ENCODE measurements around the gene HELQ. TPM values are rescaled to one million over a fixed set of nuclear protein-coding genes. Genes with fewer than 3 reads are reported as not detected.
A peak's percentile ranks its signal among the peaks of the same experiment; 100 is the strongest.

The HELQ gene
- total RNA-seq, 3 donors from 2014 or later (not counting 1 experiment from before 2014, with no cell fraction given) = 19.8 to 33.6 (median 29.9) TPM

DNA sequence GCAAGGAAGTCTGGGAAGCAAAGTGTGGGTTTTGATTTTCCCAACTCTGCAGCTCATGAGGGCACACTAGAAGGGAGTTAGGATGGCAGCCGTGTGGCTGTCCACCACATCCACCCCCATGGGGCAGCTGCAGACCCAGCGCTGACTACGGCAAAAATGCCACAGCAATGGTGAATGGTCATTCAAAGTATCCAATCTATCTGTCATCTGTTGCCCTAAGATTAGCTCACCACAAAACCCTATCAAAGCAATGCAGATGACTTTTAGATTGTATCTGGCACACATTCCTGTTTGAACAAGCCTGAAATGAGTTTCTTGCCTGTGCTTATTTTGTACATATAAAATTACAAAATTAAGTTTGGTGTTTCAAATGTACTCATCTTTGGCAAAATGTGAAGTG lies 91.3 kb downstream of the HELQ start:
- ATAC-seq (peak in 1 of 3 donors; percentile 84), DNase-seq (no peak)
- H3K4me3 Mint-ChIP-seq = no peak overlapping the region
- Histone ChIP-seq H3K36me3 (ENCODE audit: control insufficient read depth, insufficient read depth, low read length) (no peaks in the 10 kb centered on the region), H3K4me3 (ENCODE audit: low read length) (no peak overlapping the region), H3K27me3 (ENCODE audit: control insufficient read depth, insufficient read depth, low read length) (no peaks in the 10 kb centered on the region), H3K4me1 (ENCODE audit: control insufficient read depth, insufficient read depth, low read length) (no peaks in the 10 kb centered on the region), H3K27ac (ENCODE audit: low read length) (no peak overlapping the region), H3K9me3 (ENCODE audit: control insufficient read depth, insufficient read depth, low read length) (no peaks in the 10 kb centered on the region)
- 41% methylated on average over 3 of the region's 3 CpGs for WGBS (ENCODE audit: insufficient coverage)
- no peaks in the 10 kb centered on the region for H3K9me3 Mint-ChIP-seq
- no peaks in the 10 kb centered on the region for H3K4me1 Mint-ChIP-seq
- H3K36me3 Mint-ChIP-seq = no peaks in the 10 kb centered on the region
- H3K27ac Mint-ChIP-seq = no peak overlapping the region
- TF ChIP-seq, protein P1, sequence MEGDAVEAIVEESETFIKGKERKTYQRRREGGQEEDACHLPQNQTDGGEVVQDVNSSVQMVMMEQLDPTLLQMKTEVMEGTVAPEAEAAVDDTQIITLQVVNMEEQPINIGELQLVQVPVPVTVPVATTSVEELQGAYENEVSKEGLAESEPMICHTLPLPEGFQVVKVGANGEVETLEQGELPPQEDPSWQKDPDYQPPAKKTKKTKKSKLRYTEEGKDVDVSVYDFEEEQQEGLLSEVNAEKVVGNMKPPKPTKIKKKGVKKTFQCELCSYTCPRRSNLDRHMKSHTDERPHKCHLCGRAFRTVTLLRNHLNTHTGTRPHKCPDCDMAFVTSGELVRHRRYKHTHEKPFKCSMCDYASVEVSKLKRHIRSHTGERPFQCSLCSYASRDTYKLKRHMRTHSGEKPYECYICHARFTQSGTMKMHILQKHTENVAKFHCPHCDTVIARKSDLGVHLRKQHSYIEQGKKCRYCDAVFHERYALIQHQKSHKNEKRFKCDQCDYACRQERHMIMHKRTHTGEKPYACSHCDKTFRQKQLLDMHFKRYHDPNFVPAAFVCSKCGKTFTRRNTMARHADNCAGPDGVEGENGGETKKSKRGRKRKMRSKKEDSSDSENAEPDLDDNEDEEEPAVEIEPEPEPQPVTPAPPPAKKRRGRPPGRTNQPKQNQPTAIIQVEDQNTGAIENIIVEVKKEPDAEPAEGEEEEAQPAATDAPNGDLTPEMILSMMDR (IDR thresholded peaks at IDR 0.05) = no peak
- intact Hi-C loops (cut with micrococcal nuclease) = no loop called here
- H3K27me3 Mint-ChIP-seq (ENCODE audit: low read depth in 2 of 2) = peaks cover 21 to 30% of the 10 kb centered on the region in 2 donors

GRCh38 chr4:83362492-83363329 lies 92.9 kb downstream of the HELQ start:
- Histone ChIP-seq H3K9me3 (ENCODE audit: control insufficient read depth, insufficient read depth, low read length) (no peaks in the 10 kb centered on the region), H3K36me3 (ENCODE audit: control insufficient read depth, insufficient read depth, low read length) (no peaks in the 10 kb centered on the region), H3K4me1 (ENCODE audit: control insufficient read depth, insufficient read depth, low read length) (no peaks in the 10 kb centered on the region), H3K27me3 (ENCODE audit: control insufficient read depth, insufficient read depth, low read length) (no peaks in the 10 kb centered on the region), H3K27ac (ENCODE audit: low read length) (no peak overlapping the region), H3K4me3 (ENCODE audit: low read length) (no peak overlapping the region)
- H3K27ac Mint-ChIP-seq = no peak overlapping the region
- ATAC-seq = no peak
- H3K27me3 Mint-ChIP-seq (ENCODE audit: low read depth in 2 of 2) = peaks cover 20 to 28% of the 10 kb centered on the region in 2 donors
- no peak overlapping the region for H3K4me3 Mint-ChIP-seq
- TF ChIP-seq, protein P1 (IDR thresholded peaks at IDR 0.05) = no peak
- no peaks in the 10 kb centered on the region for H3K9me3 Mint-ChIP-seq
- DNase-seq = peak in 1 of 2 donors; percentile 11
- H3K4me1 Mint-ChIP-seq = no peaks in the 10 kb centered on the region
- 85% methylated on average over 8 of the region's 9 CpGs for WGBS (ENCODE audit: insufficient coverage)
- no peaks in the 10 kb centered on the region for H3K36me3 Mint-ChIP-seq
- intact Hi-C loops (cut with micrococcal nuclease) = no loop called here

DNA sequence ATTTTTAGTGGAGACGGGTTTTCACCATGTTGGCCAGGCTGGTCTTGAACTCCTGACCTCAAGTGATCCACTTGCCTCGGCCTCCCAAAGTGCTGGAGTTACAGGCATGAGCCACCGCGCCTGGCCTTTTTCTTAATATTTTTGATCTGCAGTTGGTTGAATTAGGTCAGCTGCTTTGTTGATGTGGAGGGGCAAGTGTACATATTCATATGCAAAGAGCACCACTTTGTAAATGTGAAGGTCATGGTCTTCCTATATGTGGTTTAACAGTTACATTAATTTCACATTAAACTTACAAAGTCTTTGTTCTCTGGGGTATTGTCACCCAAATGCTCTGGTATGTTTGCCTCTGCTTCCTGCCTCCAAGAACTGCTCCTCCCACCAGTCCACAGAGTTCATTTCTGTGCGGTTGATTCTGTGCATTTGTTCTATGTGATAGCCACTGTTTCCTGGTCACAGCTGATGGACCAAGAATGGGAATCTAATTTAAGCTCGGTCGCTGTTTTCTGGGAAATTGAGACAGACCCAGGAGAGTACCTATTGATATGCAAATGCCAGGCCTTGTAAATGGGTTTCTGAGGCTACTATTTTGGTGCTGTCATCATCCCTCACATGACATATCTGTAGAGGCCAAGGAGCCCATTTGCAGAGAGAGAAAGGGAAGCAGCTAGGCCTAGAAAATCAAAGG lies 94.1 kb downstream of the HELQ start:
- H3K4me3 ChIP-seq (ENCODE audit: low read length) = no peak overlapping the region
- H3K36me3 ChIP-seq (ENCODE audit: control insufficient read depth, insufficient read depth, low read length) = no peaks in the 10 kb centered on the region
- intact Hi-C loops (cut with micrococcal nuclease) = no loop called here
- no peak overlapping the region for H3K27ac Mint-ChIP-seq
- H3K27ac ChIP-seq (ENCODE audit: low read length) = no peak overlapping the region
- no peaks in the 10 kb centered on the region for H3K4me1 ChIP-seq (ENCODE audit: control insufficient read depth, insufficient read depth, low read length)
- no peaks in the 10 kb centered on the region for H3K9me3 ChIP-seq (ENCODE audit: control insufficient read depth, insufficient read depth, low read length)
- no peak for ATAC-seq
- no peaks in the 10 kb centered on the region for H3K27me3 ChIP-seq (ENCODE audit: control insufficient read depth, insufficient read depth, low read length)
- TF ChIP-seq, protein P1 (IDR thresholded peaks at IDR 0.05) = no peak
- H3K4me1 Mint-ChIP-seq = no peaks in the 10 kb centered on the region
- 90% methylated on average over 7 of the region's 7 CpGs for WGBS (ENCODE audit: insufficient coverage)
- no peaks in the 10 kb centered on the region for H3K36me3 Mint-ChIP-seq
- H3K27me3 Mint-ChIP-seq (ENCODE audit: low read depth in 2 of 2) = peaks cover 15 to 26% of the 10 kb centered on the region in 2 donors
- no peaks in the 10 kb centered on the region for H3K9me3 Mint-ChIP-seq
- no peak for DNase-seq
- no peak overlapping the region for H3K4me3 Mint-ChIP-seq

Measured in natural killer cell (primary cell).